ENCODE measurements around the gene SEMA4B. TPM values are rescaled to one million over a fixed set of nuclear protein-coding genes. Genes with fewer than 3 reads are reported as not detected.

The SEMA4B gene, protein sequence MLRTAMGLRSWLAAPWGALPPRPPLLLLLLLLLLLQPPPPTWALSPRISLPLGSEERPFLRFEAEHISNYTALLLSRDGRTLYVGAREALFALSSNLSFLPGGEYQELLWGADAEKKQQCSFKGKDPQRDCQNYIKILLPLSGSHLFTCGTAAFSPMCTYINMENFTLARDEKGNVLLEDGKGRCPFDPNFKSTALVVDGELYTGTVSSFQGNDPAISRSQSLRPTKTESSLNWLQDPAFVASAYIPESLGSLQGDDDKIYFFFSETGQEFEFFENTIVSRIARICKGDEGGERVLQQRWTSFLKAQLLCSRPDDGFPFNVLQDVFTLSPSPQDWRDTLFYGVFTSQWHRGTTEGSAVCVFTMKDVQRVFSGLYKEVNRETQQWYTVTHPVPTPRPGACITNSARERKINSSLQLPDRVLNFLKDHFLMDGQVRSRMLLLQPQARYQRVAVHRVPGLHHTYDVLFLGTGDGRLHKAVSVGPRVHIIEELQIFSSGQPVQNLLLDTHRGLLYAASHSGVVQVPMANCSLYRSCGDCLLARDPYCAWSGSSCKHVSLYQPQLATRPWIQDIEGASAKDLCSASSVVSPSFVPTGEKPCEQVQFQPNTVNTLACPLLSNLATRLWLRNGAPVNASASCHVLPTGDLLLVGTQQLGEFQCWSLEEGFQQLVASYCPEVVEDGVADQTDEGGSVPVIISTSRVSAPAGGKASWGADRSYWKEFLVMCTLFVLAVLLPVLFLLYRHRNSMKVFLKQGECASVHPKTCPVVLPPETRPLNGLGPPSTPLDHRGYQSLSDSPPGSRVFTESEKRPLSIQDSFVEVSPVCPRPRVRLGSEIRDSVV
- 122 to 178 TPM (median 156 TPM) in 5 replicates for total RNA-seq (2022; extraction: Qiagen RNA extraction; ENCODE audit: low read depth)

DNA sequence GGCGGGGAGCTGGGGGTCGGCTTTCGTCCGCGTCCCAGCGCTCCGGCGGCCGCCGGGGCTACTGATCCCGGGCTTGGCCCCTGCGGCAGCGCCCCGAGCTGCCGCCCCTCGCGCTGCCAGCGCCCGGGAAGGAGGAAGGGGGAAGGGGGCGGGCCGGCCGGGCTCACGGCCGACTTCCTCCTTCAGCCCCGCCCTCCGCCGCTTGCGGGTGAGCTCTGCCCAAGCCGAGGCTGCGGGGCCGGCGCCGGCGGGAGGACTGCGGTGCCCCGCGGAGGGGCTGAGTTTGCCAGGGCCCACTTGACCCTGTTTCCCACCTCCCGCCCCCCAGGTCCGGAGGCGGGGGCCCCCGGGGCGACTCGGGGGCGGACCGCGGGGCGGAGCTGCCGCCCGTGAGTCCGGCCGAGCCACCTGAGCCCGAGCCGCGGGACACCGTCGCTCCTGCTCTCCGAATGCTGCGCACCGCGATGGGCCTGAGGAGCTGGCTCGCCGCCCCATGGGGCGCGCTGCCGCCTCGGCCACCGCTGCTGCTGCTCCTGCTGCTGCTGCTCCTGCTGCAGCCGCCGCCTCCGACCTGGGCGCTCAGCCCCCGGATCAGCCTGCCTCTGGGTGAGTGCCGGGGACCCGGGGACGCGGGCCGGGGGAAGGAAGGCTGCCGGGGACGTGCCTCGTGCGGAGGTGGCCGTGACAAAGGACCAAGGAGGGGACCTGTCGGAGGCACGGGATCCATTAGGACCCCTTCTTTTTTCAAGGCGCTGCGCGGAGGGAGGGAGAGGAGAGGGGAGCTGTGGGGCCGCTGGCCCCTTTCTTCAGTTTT, at the start of gene SEMA4B:
Gene SEMA4B, plus strand, starts transcription at position 201 of the 814 bp plus-strand sequence. Its CDS starts 249 bp downstream, at position 450.

DNA sequence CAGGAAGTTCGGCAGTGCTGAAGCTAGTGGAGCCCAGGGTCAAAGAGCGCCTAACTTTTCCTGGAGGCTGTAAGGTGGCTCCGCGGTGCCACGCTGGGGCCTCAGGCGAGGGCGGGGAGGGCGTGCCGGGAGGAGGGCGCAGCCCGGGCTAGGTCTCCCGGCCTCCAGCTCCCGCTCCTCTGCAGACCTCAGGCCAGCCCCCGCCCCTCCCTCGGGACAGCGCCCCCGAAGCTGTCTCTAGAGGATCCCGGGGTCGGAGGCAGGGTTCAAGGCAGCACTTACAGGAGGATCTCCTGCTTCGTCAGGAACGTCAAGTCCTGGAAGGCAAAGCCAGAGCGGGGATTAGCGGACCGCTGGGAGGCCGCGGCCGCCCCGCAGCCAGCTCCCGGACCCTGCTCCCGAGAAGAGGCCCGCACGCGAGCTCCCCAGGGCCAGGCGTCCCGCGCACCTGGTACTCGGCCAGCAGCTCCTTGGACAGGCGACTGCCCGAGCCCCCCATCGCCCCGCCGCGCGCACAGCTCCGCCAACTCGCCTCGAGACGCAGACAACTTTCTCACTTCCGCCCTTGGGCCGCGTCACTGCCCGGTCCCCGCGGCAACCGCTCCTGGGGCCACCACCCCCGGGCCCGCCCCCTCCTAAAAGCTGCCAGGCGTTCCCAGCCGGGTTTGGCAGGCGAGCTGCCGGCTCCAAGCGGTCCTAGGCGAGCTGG, 32.4 kb downstream of the SEMA4B start, which contains the start of gene CIB1:
Gene CIB1, minus strand, starts transcription at position 555 of the 709 bp plus-strand sequence. Its CDS starts 56 bp downstream, at position 499.

DNA sequence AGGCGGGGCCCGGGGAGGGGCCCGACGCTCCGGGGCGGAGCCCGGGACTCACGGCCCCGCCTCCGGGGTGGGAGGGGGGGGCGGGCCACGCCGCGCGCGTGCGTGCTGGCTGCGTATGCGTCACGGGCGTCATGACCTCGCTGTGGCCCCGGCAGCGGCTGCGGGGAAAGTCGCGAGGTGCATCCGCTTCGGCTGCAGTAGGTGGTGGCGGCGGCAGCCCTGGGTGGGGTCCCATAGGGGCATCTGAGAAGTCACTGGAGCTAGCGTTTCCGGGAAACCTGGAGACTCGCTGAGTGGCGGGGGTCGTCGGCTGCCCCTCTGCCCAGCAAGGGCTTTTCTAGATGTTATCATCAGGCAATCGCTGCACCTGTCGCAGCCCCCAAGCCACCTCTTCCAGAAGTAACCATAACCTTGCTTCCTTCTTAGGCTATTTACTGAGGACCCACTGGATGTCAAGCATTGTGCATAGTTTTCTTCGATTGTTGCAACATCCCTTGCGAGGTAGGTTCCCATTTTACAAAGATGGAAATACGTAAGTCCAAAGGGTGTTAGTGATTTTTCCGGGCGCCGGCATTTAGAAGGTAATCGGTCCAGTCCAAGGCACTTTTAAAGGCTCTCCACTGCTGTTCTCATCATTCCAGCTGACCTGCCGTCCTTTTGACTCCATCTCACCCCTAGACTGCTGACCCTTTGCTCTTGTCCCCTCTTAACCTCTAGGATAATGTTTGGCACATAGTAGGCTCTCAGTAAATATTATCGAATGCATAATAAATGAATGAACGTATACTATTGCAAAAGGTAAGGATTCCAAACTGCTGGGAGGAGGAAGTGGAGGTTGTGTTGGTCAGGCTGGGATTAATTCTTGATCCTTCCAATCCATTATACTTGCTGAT, 33.2 kb downstream of the SEMA4B start, which contains the start of gene GDPGP1:
Gene GDPGP1, plus strand, starts transcription at position 114 of the 893 bp plus-strand sequence. CDS start 6,700 bp downstream, outside the sequence.

DNA sequence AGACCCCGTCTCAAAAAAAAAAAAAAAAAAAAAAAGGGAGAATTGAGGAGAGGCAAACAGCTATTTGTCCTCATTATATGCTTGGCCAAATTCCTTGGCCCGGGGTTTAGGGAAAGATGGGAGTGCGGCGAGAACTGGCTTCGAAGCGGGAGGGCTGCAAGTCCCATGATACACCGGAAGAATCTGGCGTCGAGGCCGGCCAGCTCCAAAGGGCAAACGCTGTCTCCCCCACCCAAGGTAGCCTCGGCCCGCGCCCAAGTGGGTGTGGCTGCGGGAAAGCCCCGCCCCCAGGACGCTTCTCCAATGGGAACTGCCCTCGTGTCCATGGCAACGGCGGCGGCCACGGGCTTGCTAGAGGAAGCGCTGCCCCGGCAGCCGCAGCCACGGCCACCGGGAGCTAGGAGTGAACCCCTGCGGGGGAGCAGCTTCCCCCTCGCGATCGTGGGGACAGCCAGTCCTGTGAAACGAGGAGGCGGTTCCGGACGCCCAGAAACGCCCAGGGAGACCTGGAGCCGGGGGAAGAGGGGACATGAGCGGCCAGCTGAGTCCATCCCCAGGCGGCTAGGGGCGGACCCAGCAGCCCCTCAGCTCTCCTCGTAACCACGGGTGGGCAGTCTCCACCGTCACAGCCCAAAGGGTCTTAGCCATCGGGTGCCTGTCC, 48.2 kb downstream of the SEMA4B start, which contains the start of gene TTLL13:
Gene TTLL13, plus strand, starts transcription at position 354 of the 661 bp plus-strand sequence. CDS start 1,075 bp downstream, outside the sequence.

DNA sequence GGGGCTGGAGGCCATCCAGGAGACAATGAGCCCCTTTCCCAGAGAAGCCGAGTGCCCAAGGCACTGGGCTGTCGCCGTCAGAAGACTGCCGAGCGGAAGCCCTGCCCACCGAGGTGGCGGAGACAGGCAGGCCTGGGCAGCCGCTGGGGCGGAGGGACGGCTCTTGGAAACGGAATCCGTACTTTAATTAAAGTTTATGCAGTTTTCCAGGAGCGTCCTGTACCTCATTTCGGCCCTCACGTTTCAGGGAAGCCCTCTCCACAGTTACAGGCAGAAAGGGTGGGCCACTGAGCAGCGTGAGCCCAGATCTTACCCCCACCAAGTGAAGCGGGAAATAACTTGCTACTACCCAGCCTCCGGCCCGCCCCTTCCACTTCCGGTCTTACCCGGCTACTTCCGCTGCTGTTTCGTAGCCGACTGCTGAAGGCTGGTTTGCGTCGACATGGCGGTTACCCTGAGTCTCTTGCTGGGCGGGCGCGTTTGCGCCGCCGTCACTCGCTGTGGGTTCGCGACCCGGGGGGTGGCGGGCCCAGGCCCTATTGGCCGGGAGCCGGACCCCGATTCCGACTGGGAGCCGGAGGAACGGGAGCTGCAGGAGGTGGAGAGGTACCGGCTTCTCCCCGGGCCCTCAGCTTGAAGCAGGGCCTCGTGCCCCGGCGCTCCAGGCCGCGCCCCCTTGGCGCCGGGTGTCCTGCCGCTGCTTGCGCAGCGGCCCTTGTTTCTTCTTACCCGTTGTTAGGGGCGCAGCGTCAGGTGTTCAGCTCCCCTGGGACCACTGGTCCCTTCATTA, 64.3 kb downstream of the SEMA4B start, which contains the start of gene NGRN:
Gene NGRN, plus strand, starts transcription at position 402 of the 790 bp plus-strand sequence. Its CDS starts 41 bp downstream, at position 443.

Other genes with a start within 250 kb of the SEMA4B start
- 8.5 to 18.6 TPM (median 16.7 TPM) in 5 replicates for gene ZNF710, start 200.0 kb upstream of the SEMA4B start, total RNA-seq (2022; extraction: Qiagen RNA extraction; ENCODE audit: low read depth)
- 37.7 to 47.9 TPM (median 45.1 TPM) in 5 replicates for gene IDH2, start 98.9 kb upstream of the SEMA4B start, total RNA-seq (2022; extraction: Qiagen RNA extraction; ENCODE audit: low read depth)
- gene CIB1, start 32.6 kb downstream of the SEMA4B start, total RNA-seq (2022; extraction: Qiagen RNA extraction; ENCODE audit: low read depth): 187 to 260 TPM (median 238 TPM) in 5 replicates
- 5.0 to 8.1 TPM (median 6.1 TPM) in 5 replicates for gene GDPGP1, start 32.9 kb downstream of the SEMA4B start, total RNA-seq (2022; extraction: Qiagen RNA extraction; ENCODE audit: low read depth)
- 0.22 to 1.1 TPM (median 0.47 TPM) in 5 replicates for gene TTLL13, start 48.2 kb downstream of the SEMA4B start, total RNA-seq (2022; extraction: Qiagen RNA extraction; ENCODE audit: low read depth)
- 106 to 119 TPM (median 116 TPM) in 5 replicates for gene NGRN, start 64.3 kb downstream of the SEMA4B start, total RNA-seq (2022; extraction: Qiagen RNA extraction; ENCODE audit: low read depth)
- gene ZNF774, start 151.0 kb downstream of the SEMA4B start, total RNA-seq (2022; extraction: Qiagen RNA extraction; ENCODE audit: low read depth): 0.68 to 1.8 TPM (median 1.3 TPM) in 5 replicates
- 119 to 212 TPM (median 126 TPM) in 5 replicates for gene IQGAP1, start 186.9 kb downstream of the SEMA4B start, total RNA-seq (2022; extraction: Qiagen RNA extraction; ENCODE audit: low read depth)

Measured in A549 treated with CpdA at 1 μM for 4 hours (cell line).